ENCODE measurements around the gene FERMT3.

GRCh38 chr11:64241491-64242374 lies 35.2 kb downstream of the FERMT3 start:
- TF ChIP-seq CTCF (IDR thresholded peaks at IDR 0.05) (no peak), POLR2A (IDR thresholded peaks at IDR 0.05) (peak; percentile 39)
